Lower leg skin (tissue), 4 donors: ENCODE results near the gene TSPAN10. TPM values are rescaled to one million over a fixed set of nuclear protein-coding genes. Genes with fewer than 3 reads are reported as not detected.

Experiments used
- DNase-seq, 2 donors: peaks; one replicate each; pipeline ENCODE4 v3.0.0-alpha.2; 2019; ENCODE audit warnings: low spot score in 2 of 2
- H3K4me3 ChIP-seq: fragments of 200-600 bp; sonication (generic); 2 replicates; pipeline ENCODE4 v1.5.1; 2017; ENCODE audit warnings: mild to moderate bottlenecking, low read depth; ENCODE audit not compliant: poor library complexity, severe bottlenecking
- CTCF ChIP-seq, 3 donors: fragments of 450-650 bp; IDR thresholded peaks; one replicate each; pipeline ENCODE4 v1.5.1; 2016; ENCODE audit warnings: antibody characterized with exemption in 3 of 3, mild to moderate bottlenecking in 3 of 3, moderate library complexity in 2 of 3
- POLR2A ChIP-seq, 2 donors: fragments of 450-650 bp; IDR thresholded peaks; one replicate each; pipeline ENCODE4 v1.6.1; 2016 to 2017; ENCODE audit warnings: antibody characterized with exemption in 2 of 2, mild to moderate bottlenecking in 1 of 2, moderate library complexity in 1 of 2
- WGBS, 2 donors: methylation state at CpG; one replicate each; pipeline ENCODE4 v1.1.5; 2018; 5-methylcytosine and 5-hydroxymethylcytosine counted together
- intact Hi-C: fragments of 100-400 bp; cut with DNase I; formaldehyde crosslinking; loops from one replicate; pipeline ENCODE4 v1.15.0; 2023; ENCODE audit warnings: low total_unique reads
- total RNA-seq, 4 donors: library from RNA; depleted of rRNA; stranded (reverse); fragments of >200 nt; gene quantifications; one replicate each; pipeline ENCODE4 v1.1.0, GENCODE V29; 2016

TSPAN10 gene
- total RNA-seq, 4 donors from 2014 or later = 0.57 to 2.5 (median 1.6) TPM; not detected in 1

GRCh38 chr17:81599719-81600486 lies 37.1 kb upstream of the TSPAN10 start:
- intact Hi-C loops = loop anchor here (10.0 kb wide), 1 partner anchor 345 kb away; no protein-coding TSS in a partner anchor
- no peak for DNase-seq
- 63 to 84% methylated on average over 10 of the region's 10 CpGs for WGBS, 2 donors
- TF ChIP-seq POLR2A (IDR thresholded peaks at IDR 0.05) = no peak
- no peak for TF ChIP-seq CTCF (IDR thresholded peaks at IDR 0.05)
- H3K4me3 ChIP-seq = no peak overlapping the region

- intact Hi-C loops = loop anchor here (10.0 kb wide), 1 partner anchor 347 kb away; no protein-coding TSS in a partner anchor
- DNase-seq = peak in 1 of 2 donors; percentile 47
- TF ChIP-seq POLR2A (IDR thresholded peaks at IDR 0.05) (no peak), CTCF (IDR thresholded peaks at IDR 0.05) (no peak)
- H3K4me3 ChIP-seq = no peak overlapping the region
- 39% methylated on average over 9 of the region's 9 CpGs for whole genome bisulfite sequencing, 2 donors
Observed at GRCh38 chr17:81601525-81602120, 35.4 kb upstream of the TSPAN10 start.

GRCh38 chr17:81603846-81604610 lies 33.0 kb upstream of the TSPAN10 start:
- intact Hi-C loops = loop anchor here (10.0 kb wide), 1 partner anchor 349 kb away; no protein-coding TSS in a partner anchor
- WGBS, 2 donors = 85 to 90% methylated on average over 11 of the region's 11 CpGs
- no peak overlapping the region for H3K4me3 ChIP-seq
- DNase-seq = no peak
- no peak for TF ChIP-seq CTCF (IDR thresholded peaks at IDR 0.05)
- no peak for TF ChIP-seq POLR2A (IDR thresholded peaks at IDR 0.05)

GRCh38 chr17:81607431-81607830 lies 29.6 kb upstream of the TSPAN10 start:
- WGBS, 2 donors = 57 to 58% methylated on average over 6 of the region's 6 CpGs
- H3K4me3 ChIP-seq = no peak overlapping the region
- intact Hi-C loops = loop anchor here (10.0 kb wide), 1 partner anchor 353 kb away; no protein-coding TSS in a partner anchor
- TF ChIP-seq POLR2A (IDR thresholded peaks at IDR 0.05) = no peak
- TF ChIP-seq CTCF (IDR thresholded peaks at IDR 0.05) = no peak
- no peak for DNase-seq

- intact Hi-C loops = loop anchor here (10.0 kb wide), 1 partner anchor 353 kb away; no protein-coding TSS in a partner anchor
- TF ChIP-seq POLR2A (IDR thresholded peaks at IDR 0.05) = no peak
- TF ChIP-seq CTCF (IDR thresholded peaks at IDR 0.05) = no peak
Observed at GRCh38 chr17:81608082-81608481, 28.9 kb upstream of the TSPAN10 start.

More at GRCh38 chr17:81608082-81608481, 28.9 kb upstream of the TSPAN10 start:
- 95 to 96% methylated on average over 4 of the region's 4 CpGs for WGBS, 2 donors
- DNase-seq = no peak
- H3K4me3 ChIP-seq = no peak overlapping the region
